Fibroblast of villous mesenchyme (primary cell): ENCODE results near the gene USP48. TPM values are rescaled to one million over a fixed set of nuclear protein-coding genes. Genes with fewer than 3 reads are reported as not detected.

Experiments
- DNase-seq: peaks from one replicate; pipeline ENCODE4 v3.0.0-alpha.2; 2010; ENCODE audit warnings: low read depth
- H3K4me3 ChIP-seq: 2 replicates; pipeline ENCODE4 v1.5.1; 2011; ENCODE audit warnings: low read depth, mild to moderate bottlenecking, low read length
- CTCF ChIP-seq: IDR thresholded peaks from 2 replicates; pipeline ENCODE4 v1.5.1; 2012; ENCODE audit warnings: low read depth, mild to moderate bottlenecking, low read length; ENCODE audit not compliant: insufficient read depth
- total RNA-seq: library from RNA; depleted of rRNA; stranded (reverse); fragments of >200 nt; gene quantifications from 2 replicates; pipeline ENCODE4 v1.2.3, GENCODE V29; 2012

Gene USP48
- total RNA-seq, 1 donor, result 52.2 TPM

GRCh38 chr1:21705303-21705980, 77.5 kb downstream of the USP48 start:
- H3K4me3 ChIP-seq, result no peak overlapping the region
- TF ChIP-seq CTCF, result no peak
- DNase-seq, result no peak

- DNase-seq, result no peak
- no peak for TF ChIP-seq CTCF
- no peak overlapping the region for H3K4me3 ChIP-seq
Observed at GRCh38 chr1:21704145-21704544, 78.8 kb downstream of the USP48 start.

DNA sequence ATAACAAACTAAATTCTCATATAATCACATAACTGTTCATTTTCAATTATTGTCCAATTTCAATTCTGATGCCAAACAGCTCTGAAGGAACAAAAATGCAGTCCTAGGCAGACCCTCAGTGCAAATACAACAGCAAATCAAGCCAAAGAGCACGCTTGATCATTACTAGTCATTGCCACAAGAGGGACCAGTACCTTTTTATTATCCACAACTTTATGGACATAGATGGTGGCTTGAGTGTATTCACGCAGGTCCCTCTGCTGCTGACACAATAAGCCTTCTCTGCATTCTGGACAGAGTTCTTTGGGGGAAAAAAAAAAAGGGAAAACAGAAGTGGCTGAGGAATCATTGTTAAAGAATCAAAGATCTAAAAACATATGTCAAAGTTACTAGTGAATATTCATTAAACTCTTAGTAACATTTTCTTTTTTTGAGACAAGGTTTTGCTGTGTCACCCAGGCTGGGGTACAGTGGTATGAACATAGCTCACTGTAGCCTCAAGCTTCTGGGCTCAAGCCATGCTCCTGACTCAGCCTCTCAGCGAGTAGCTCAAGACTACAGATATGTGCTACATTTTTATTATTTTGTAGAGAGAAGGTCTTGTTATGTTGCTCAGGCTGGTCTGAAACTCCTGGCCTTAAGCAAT, 79.5 kb downstream of the USP48 start:
- peak; percentile 55 for TF ChIP-seq CTCF
- no peak overlapping the region for H3K4me3 ChIP-seq
- peak; percentile 50 for DNase-seq

- DNase-seq, result peak; percentile 20
- H3K4me3 ChIP-seq, result no peak overlapping the region
- TF ChIP-seq CTCF, result no peak
Observed at GRCh38 chr1:21702780-21703179, 80.2 kb downstream of the USP48 start.

GRCh38 chr1:21701401-21701800, 81.5 kb downstream of the USP48 start:
- TF ChIP-seq CTCF, result no peak
- H3K4me3 ChIP-seq, result no peak overlapping the region
- DNase-seq, result no peak

DNA sequence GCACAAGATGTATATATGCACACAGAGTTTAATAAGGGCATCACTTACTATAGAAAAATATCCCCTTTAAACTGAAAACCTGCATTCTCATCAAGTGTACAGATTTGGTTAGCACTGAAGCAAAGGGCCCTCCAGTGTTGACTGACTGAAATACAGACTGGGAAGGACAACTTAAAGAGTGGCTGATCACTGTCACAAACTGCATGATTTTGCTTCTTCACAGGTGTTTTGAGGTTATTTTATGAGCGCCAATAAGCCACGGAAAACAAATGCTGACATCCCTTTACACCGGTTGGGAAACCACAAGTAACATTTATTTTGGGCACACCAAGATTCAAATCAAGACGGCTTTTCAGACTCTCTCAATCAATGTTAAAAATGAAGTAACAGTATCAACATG, 82.9 kb downstream of the USP48 start:
- no peak overlapping the region for H3K4me3 ChIP-seq
- DNase-seq, result no peak
- TF ChIP-seq CTCF, result no peak

DNA sequence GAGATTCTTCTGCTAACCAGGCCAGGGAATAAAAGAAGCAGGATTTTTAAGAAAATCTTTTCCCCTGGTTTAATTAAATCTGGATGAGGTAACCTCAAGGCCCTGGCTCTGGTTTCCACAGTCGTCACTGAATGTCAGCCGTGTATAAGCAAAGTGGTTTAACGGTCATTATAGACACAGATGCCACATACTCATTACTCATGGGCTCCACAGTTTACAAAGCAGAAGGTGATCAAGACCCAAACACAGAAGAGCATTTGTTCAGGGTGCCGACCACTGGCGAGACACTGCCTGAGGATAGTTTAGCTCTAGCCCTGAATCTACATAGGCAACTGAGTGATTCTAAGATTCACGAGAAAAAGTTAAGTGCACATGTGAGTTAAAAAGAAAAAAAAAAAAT, 86.0 kb downstream of the USP48 start:
- DNase-seq, result no peak
- TF ChIP-seq CTCF, result no peak
- no peak overlapping the region for H3K4me3 ChIP-seq
